GM18907 (cell line): Measurements from ENCODE around the gene NELFCD.
"Not testable (repeated sequence)": the region's sequence is repeated elsewhere in the genome, so short reads cannot be mapped to it uniquely, and the experiment has no call there.

ENCODE experiments used
- ATAC-seq: cut with Tn5 transposase; IDR thresholded peaks from one replicate; pipeline ENCODE4 v1.9.1; 2021; ENCODE audit warnings: mild to moderate bottlenecking, moderate library complexity; ENCODE audit not compliant: unreplicated experiment

NELFCD gene

DNA sequence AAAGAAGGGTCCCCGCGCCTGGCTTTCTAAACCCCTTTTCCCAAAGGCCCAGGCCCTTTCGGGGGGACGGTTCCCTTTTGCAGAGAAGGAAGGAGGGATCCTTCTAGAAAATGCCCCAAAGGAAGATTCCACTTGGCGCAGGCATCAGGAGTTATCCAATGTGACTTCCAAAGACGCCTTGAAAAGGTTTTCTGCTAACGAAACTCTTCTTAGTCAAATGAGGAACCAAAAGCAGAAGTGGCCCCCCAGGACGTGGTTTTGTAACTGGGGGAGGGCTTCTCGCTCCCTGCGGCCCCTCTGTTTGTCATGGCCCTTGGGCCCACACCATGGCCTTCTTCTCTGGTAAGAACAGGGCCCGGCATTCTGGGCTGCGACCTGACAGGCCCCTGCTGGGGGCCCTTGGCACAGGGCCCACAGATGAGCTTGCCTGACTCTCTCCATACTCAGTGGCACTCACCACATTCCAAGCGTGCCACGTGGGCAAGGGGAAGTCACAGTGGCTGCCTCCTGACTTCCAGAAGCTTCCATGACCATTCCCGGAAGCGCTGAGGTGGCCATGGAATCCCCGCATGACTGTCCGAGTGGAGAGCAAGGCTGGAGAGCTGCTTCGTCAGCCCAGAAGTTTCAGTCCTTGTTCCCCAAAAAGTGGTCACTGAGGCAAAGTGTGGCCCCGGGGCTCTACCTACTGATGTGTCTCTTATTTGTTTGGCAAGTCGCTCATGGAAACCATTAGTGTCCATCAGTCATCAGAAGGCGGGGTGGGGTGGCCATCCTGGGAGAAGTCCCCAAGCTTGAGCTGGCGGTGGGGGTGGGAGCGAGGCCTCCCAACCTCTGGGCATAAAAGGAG lies 26.8 kb downstream of the NELFCD start:
- ATAC-seq = peak; percentile 35

- no peak for ATAC-seq
Measured at GRCh38 chr20:59008715-59009336, 27.8 kb downstream of the NELFCD start.

DNA sequence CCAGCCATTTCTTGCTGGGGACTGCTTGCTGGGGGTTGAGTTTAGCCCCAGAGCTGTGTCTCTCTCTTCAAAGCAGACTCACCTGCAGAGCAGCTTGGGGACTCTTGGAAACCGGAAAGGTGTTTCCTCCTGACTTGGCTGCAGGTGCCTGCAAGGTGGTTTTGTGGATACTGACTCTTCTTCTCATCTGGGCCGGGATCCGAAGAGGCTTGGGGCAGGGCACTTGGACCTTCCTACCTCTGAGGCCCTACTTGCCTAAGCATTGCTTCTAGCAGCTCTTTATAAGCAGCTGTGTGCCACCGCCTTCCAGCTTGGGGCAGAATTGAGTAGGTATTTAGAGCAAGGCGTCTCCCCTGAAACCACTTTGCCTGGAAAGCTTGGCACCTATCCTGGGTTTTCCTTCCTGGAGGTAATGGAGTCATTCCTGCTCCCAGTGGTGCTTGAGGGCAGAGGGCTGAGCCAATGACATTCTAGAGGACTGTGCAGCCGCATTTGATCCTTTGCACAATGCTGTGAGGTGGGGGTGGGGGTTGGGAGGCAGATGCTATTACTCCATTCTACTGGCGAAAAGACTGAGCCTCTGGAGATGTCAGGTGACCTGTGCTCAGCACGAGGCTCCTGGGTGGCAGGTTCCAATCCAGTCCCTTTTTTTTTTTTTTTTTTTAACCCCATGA lies 29.4 kb downstream of the NELFCD start:
- ATAC-seq = no peak

DNA sequence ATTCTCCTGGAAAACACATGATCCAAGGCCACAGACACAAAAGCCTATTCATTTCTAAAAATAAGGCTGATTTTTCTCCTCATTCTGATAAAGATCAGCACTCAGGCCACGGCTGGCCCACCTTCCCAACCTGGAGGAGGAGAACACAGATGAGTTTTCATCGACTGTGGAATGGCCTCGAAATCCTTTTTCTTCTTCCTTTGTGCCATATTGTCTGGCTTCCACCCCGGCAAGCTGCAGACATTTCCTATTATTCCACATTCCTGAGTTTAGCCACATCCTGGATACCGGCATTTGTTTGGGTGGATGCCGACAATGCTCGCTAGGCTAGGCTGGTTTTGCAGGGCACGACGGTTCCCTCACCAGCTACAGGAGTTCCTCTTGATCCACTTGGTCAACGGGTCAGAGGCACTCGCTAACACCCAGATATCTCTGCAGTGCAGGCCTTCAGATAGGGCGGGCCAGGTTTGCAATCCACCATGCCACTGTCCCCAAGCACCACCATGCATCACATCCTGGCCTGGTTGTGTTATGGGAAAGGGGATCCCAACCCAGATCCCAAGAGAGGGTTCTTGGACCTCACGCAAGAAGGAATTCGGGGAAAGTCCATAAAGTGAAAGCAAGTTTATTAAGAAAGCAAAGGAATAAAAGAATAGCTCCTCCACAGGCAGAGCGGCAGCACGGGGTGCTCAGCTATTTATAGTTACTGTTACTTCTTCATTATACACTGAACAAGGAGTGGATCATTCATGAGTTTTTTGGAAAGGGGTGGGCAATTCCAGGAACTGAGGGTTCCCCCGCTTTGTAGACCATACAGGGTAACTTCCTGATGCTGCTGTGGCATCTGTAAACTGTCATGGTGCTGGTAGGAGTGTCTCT lies 30.2 kb downstream of the NELFCD start:
- no peak for ATAC-seq

- not testable (repeated sequence) for ATAC-seq
Measured at GRCh38 chr20:59011874-59012157, 30.8 kb downstream of the NELFCD start.

DNA sequence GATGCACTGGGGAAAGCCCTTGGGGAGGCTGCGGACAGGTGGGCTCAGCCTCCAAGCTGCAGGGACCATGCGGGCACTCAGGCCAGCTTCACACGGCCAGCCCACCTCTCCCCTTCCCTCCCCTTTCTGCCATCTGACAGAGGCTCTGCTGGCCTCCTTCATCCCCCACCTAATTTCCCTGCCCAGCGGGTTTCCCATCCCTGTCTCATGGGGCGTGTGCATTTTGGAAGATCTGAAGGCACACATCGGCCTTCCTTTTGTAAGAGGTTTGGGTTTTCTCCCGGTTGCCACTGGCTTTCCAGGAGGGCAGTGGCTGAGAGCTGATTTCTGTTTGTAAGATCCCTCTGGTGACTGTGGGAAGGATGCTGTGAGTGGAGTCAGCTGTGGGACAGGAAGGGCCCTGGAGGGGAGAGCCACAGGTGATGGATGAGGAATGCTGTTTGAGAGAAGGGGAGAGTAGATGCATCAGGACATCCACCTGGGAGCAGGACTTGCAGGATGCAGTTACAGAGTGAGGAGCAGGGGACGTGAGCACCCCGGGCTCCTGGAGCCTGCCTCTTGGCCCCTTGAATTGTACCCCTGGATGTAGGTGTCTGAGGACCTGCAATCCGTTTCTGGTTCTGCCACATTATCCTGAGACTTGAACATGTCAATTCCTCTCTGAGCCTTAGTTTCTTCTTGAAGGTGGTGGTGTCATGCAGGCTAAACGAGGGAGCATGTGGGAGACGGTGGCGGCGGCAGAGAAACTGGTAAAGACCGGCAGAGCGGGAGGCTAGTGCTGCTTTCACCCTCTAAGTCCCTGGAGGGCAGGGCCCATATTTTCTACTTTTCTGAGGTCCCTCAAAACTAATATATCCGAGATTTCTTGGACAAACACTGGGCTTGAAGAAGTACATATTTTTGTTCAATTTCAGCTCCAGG lies 32.2 kb downstream of the NELFCD start:
- no peak for ATAC-seq

DNA sequence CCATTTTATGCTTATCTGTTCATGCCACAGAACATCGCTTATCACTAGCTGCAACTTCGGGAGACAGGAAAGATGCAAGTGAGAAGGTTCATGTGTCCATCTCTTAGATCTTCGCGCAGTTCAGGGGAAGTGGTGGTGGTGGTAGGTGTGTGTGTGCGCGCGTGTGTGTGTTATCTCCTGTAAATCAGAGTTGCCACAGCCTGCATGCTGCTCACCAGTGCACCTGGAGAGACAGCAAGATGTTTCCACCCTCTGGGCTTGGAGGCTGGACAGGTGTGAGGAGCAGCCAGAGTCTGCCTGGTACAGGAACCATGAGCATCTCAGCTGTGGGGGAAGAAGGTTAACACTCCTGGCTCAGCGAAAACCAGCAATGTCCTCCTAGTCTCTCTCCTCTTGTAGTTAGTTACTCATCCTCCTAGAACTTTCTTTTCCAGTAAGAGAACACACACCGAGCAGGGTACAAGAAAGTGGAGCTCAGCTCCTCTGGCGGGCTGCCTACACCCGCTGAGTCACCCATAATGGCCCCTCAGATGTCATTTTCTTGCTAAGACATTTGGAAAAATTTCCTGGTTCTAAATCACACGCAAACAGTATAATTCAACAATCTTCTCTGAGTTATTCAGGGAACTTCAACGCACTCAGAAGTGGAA lies 33.0 kb downstream of the NELFCD start:
- ATAC-seq = no peak

DNA sequence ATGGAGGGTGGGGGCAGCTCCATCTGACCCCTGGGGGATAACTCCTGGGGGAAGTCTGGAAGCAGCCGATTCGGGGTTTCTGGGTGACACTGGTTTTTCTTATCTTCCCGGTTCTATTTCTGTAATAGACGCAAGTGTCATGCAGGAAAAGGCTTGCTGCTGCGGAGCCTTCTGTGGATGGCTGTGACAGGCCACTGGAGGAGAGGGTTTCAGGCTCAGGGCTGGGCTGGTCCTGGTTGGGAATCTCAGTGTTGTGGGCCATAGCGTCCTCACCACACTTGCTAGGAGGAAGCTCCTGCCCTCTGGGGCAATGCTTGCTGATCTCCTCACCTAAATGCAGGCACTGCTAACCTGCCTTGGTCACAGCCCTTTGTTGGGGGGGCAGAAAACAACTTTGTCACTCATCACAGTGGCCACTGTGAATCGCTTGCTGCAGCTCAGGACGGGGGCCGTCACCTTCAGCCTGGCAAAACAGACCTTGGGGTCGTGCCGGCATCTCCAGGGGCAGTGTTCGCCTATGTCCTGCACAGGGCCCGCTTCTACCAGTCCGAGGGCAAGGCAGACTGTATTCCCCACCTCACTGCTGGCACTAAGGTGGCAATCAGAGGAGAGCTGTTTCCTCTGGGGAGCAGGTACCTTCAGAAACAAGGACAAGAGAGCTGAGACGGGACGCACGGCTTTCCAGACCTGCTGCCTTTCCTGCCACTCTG lies 33.8 kb downstream of the NELFCD start:
- no peak for ATAC-seq

DNA sequence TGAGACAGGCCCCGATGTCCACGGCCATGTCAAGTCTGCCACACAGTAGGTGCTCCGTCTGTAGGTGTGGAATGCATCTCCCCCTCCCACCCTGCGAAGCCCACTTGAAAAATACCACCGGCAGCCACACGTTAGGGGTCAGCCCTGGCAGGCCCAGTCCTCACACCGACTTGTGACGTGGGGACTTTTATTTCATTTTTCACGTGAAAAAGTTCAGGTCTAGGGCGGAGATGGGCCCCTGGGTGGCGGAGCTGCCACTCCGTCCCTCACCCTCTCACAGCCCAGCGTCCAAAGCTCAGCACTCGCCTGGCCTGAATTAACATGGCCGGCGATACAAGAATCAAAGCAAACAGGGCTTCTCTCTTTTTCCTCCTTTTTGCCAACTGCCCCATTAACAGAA lies 34.4 kb downstream of the NELFCD start:
- ATAC-seq = no peak

DNA sequence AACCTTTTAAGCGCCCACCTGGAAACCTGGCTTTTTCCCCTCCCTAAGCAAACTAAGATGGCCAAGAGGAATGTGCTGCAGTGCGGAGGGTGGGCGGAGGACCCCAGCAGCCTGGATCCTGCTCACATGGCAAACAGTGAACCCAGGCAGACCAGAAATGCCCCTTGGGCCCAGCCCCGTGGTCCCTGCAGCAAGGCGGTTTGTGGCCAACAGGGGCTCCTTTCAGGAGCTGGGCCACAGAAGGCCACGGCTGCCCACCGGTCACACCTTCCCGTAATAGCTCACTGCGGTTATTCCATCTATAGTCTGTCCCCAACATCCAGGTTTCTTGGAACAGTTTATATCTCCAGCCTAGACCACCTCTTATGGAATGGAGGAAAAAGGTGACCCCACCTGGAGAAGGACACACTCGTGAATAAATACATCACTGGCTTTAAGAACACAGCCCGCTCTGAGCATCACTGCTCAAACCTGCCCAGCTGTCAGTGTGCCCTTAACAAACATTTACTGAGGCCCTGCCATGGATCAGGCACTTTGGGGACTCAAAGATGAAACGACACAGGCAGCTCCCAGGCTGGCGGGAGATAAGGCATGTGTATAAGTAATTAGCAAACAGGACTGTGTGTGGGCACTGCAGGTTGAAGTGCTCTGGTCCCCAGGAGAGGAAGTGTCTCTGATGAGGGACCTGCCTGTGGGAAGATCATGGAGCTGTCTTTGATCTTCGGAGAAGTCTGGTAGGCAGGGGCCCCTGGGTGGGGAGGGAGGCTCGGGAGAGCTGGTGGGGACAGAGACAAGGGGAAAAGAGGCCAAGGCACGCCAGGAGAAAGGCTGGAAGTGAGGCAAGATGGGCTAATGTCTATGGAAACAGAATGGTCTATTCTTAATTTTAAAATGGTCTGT lies 35.0 kb downstream of the NELFCD start:
- ATAC-seq = no peak

DNA sequence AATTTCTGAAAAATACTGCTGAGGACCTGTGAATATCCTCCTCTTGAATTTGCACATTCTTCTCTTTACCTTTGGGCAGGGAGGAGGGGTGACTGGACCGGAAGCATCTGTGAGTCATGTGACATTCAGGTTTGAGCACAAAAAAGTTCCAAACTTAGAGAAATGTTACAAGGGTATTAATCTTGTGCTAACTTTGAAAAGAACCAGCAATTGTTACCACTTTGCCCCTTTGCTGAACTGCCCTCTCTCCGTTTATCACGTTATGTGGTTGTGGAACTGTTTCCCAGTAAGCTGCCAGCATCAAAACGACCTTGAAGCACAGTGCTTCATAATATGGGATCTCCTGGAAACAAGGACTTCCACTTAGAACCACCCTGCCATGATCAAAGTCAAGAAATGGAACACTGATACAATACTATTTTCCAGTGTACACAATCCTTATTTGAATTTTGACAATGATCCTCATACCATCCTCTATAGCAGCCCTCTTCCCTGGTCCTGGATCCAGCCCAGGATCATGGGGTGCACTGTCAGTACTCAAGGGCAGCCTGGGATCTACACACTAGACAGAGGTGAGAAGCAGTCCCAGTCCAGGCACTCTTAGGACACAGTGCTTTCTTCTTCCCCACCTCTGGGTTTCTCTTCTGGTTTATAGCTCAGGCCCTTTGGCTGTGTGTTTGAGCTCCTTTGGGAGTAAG lies 35.9 kb downstream of the NELFCD start:
- ATAC-seq = no peak

GRCh38 chr20:59017493-59018231 lies 36.6 kb downstream of the NELFCD start:
- ATAC-seq = no peak

GRCh38 chr20:59018817-59019216 lies 37.8 kb downstream of the NELFCD start:
- no peak for ATAC-seq

DNA sequence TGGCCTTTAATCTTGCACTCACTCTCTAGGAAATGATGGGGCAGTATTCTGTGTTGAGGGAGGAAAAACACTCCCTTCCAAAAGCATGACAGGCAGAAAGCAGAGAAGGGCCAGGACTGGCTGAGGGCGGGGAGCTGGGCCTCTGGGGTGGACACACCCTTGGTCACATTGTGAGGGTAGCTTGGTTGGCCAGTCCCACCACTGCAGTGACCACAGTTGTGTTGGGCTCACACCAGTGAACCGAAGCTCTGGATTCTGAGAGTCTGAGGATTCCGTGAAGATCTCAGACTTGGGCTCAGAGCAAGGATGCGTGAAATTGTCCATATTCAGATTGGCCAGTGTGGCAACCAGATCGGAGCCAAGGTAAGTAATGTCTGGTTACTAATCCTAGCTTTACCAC lies 38.2 kb downstream of the NELFCD start, which contains the start of gene TUBB1:
Gene TUBB1, plus strand, starts transcription at position 213 of the 400 bp plus-strand sequence. Its CDS starts 94 bp downstream, at position 307.
- ATAC-seq = no peak

- no peak for ATAC-seq
Measured at GRCh38 chr20:59020938-59021551, 40.0 kb downstream of the NELFCD start.

DNA sequence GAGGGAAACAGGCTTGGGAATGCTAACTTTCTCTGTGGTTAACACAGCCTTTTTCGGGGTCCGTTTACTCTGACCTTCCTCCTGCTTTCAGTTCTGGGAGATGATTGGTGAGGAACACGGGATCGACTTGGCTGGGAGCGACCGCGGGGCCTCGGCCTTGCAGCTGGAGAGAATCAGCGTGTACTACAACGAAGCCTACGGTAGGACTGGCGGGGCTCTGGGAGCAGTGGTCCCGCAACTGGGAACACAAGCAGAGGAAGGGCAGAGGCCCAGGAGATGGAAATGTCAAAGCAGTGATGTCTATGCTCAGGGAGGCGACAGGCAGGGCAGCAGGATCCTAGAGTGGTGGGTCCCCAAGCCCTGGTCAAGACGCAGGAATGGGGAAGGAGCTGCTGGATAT lies 41.7 kb downstream of the NELFCD start:
- ATAC-seq = no peak
